NCI-H2196 treated with DMSO at 0.1 percent for 48 hours (cell line): Measurements from ENCODE around the gene HIVEP3.

Source experiments
- DNase-seq: peaks from one replicate; lab custom pipeline; 2025; ENCODE audit not compliant: unreplicated experiment; lab: John Stamatoyannopoulos, UW

The HIVEP3 gene

GRCh38 chr1:41540886-41541591 is 377.7 kb downstream of the HIVEP3 start:
- DNase-seq, result no peak

- no peak for DNase-seq
Measured at GRCh38 chr1:41539999-41540398, 378.7 kb downstream of the HIVEP3 start.

GRCh38 chr1:41539418-41539805 is 379.3 kb downstream of the HIVEP3 start:
- DNase-seq, result no peak

- DNase-seq, result no peak
Measured at GRCh38 chr1:41538741-41539417, 379.8 kb downstream of the HIVEP3 start.

- peak; percentile 17 for DNase-seq
Measured at GRCh38 chr1:41537788-41538351, 380.9 kb downstream of the HIVEP3 start.

- no peak for DNase-seq
Measured at GRCh38 chr1:41537251-41537650, 381.5 kb downstream of the HIVEP3 start.

GRCh38 chr1:41536361-41536802 is 382.3 kb downstream of the HIVEP3 start:
- DNase-seq, result no peak

- DNase-seq, result no peak
Measured at GRCh38 chr1:41535716-41536115, 383.0 kb downstream of the HIVEP3 start.

- DNase-seq, result no peak
Measured at GRCh38 chr1:41535276-41535675, 383.4 kb downstream of the HIVEP3 start.

GRCh38 chr1:41534181-41535076 is 384.3 kb downstream of the HIVEP3 start:
- DNase-seq, result no peak

- no peak for DNase-seq
Measured at GRCh38 chr1:41533731-41534080, 385.0 kb downstream of the HIVEP3 start.

GRCh38 chr1:41533016-41533730 is 385.5 kb downstream of the HIVEP3 start:
- no peak for DNase-seq

- DNase-seq, result no peak
Measured at GRCh38 chr1:41532206-41532975, 386.3 kb downstream of the HIVEP3 start.

- no peak for DNase-seq
Measured at GRCh38 chr1:41530411-41530810, 388.3 kb downstream of the HIVEP3 start.

- DNase-seq, result no peak
Measured at GRCh38 chr1:41529621-41530395, 388.9 kb downstream of the HIVEP3 start.

GRCh38 chr1:41528726-41529605 is 389.8 kb downstream of the HIVEP3 start:
- no peak for DNase-seq

- DNase-seq, result no peak
Measured at GRCh38 chr1:41528106-41528505, 390.6 kb downstream of the HIVEP3 start.

GRCh38 chr1:41526956-41527561 is 391.7 kb downstream of the HIVEP3 start:
- no peak for DNase-seq
